Measurements from ENCODE around the gene RPTN. TPM values are rescaled to one million over a fixed set of nuclear protein-coding genes. Genes with fewer than 3 reads are reported as not detected.

Gene RPTN
- total and polyA plus RNA-seq, 2 experiments from 2014 or later: not detected

- H3K9me2 ChIP-seq (ENCODE audit: insufficient read depth): no peaks in the 10 kb centered on the region
- no peak overlapping the region for H3K4me2 ChIP-seq
- no peak overlapping the region for H3K4me3 ChIP-seq
- H3K27me3 Mint-ChIP-seq (ENCODE audit: insufficient read depth, low read depth, poor library complexity): peaks cover 7% of the 10 kb centered on the region
- no peak overlapping the region for H3K27ac Mint-ChIP-seq
- no peak for ATAC-seq
- no peak overlapping the region for H3K27ac ChIP-seq (ENCODE audit: low read depth)
- H2AFZ ChIP-seq: no peak overlapping the region
- no peaks in the 10 kb centered on the region; the same call in 2 of the 3 replicates for H3K9me3 Mint-ChIP-seq
- no peaks in the 10 kb centered on the region for H4K20me1 ChIP-seq (replicated peaks; ENCODE audit: insufficient read depth)
- no peaks in the 10 kb centered on the region for H3K79me2 ChIP-seq (replicated peaks; ENCODE audit: insufficient read depth)
- H3K36me3 Mint-ChIP-seq (ENCODE audit: low read depth): peaks cover 4% of the 10 kb centered on the region; the same call in 1 of the 3 replicates
- peaks cover 1% of the 10 kb centered on the region; the same call in 1 of the 2 replicates for H3K4me1 ChIP-seq (ENCODE audit: insufficient read depth)
- DNase-seq (ENCODE audit: low spot score): no peak
- TF ChIP-seq ZNF114 (CRISPR knock-in tag; IDR thresholded peaks at IDR 0.05): no peak
- TF ChIP-seq JUNB (IDR thresholded peaks at IDR 0.05; ENCODE audit: unreplicated experiment): no peak
- TF ChIP-seq NANOG (IDR thresholded peaks at IDR 0.05; ENCODE audit: borderline replicate concordance): no peak
- TF ChIP-seq REST (IDR thresholded peaks at IDR 0.05; ENCODE audit: unreplicated experiment): no peak
- no peak for TF ChIP-seq ZNF462 (CRISPR knock-in tag; IDR thresholded peaks at IDR 0.05)
- TF ChIP-seq EZH2phosphoT487 (IDR thresholded peaks at IDR 0.05; ENCODE audit: unreplicated experiment): no peak
- no peak for TF ChIP-seq CTCF (conservative IDR thresholded peaks at IDR 0.05; ENCODE audit: low read depth in 2 of 2)
- no peak for TF ChIP-seq POLR2AphosphoS5 (IDR thresholded peaks at IDR 0.05; ENCODE audit: low read depth)
- TF ChIP-seq ETS1 (IDR thresholded peaks at IDR 0.05): no peak
- no peak for TF ChIP-seq ZNF331 (CRISPR knock-in tag; IDR thresholded peaks at IDR 0.05; ENCODE audit: low read depth)
- TF ChIP-seq EZH2 (IDR thresholded peaks at IDR 0.05; ENCODE audit: low read depth, unreplicated experiment): no peak
- no peak for TF ChIP-seq STAT1 (IDR thresholded peaks at IDR 0.05; ENCODE audit: unreplicated experiment)
- no peak for TF ChIP-seq CREB1 (CRISPR knock-in tag; IDR thresholded peaks at IDR 0.05; ENCODE audit: low read depth)
- H3K4me1 Mint-ChIP-seq: peaks cover 8% of the 10 kb centered on the region; the same call in 2 of the 3 replicates
- H3K36me3 ChIP-seq (ENCODE audit: insufficient read depth): no peaks in the 10 kb centered on the region
- peaks cover 64% of the 10 kb centered on the region for H3K27me3 ChIP-seq (ENCODE audit: insufficient read depth)
- no peak overlapping the region for H3K4me3 Mint-ChIP-seq
- peaks cover 27% of the 10 kb centered on the region for H3F3A ChIP-seq (replicated peaks; ENCODE audit: low read depth)
Observed at GRCh38 chr1:152104854-152105253, 54.2 kb downstream of the RPTN start.

Measured in GM23338 (cell line).